HG03280 (cell line): Measurements from ENCODE around the gene RANBP10.
"Not testable (repeated sequence)": the region's sequence is repeated elsewhere in the genome, so short reads cannot be mapped to it uniquely, and the experiment has no call there.

Experiments
- ATAC-seq: cut with Tn5 transposase; IDR thresholded peaks from one replicate; pipeline ENCODE4 v1.9.1; 2021; ENCODE audit warnings: mild to moderate bottlenecking, moderate library complexity; ENCODE audit not compliant: unreplicated experiment

Gene RANBP10

DNA sequence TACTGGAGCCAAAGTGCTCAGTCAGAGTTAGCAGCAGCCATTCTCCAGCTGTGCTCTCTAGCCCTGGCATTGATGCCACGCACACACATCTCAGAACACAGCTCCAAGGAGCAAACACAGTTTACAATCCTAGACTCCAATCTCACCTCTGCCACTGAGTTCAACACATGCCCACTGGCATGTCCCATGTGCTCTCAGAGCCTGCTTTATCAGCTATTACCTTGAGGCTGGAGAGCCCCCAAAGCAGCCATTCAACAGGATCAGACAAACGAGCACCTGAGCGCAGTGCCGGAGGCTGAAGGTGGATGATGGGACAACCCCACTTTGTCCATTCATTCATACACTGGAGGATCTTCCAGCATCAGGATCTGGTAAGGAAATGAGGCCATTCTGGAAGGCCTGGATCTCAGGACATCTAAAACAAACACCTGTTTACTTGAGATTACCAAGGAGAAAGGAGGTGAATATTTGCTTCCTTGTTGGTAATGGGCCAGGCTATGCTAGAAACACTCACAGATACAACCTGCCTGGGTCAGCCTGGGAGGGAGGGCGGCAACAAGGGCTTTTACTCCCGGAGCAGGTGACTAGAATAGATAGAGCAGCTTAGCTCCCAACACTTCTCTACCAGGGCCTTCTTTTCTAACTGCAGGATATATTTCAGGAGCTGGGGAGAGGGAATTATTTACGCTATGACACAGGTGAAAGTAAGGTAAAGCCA lies 25.4 kb downstream of the RANBP10 start:
- no peak for ATAC-seq

DNA sequence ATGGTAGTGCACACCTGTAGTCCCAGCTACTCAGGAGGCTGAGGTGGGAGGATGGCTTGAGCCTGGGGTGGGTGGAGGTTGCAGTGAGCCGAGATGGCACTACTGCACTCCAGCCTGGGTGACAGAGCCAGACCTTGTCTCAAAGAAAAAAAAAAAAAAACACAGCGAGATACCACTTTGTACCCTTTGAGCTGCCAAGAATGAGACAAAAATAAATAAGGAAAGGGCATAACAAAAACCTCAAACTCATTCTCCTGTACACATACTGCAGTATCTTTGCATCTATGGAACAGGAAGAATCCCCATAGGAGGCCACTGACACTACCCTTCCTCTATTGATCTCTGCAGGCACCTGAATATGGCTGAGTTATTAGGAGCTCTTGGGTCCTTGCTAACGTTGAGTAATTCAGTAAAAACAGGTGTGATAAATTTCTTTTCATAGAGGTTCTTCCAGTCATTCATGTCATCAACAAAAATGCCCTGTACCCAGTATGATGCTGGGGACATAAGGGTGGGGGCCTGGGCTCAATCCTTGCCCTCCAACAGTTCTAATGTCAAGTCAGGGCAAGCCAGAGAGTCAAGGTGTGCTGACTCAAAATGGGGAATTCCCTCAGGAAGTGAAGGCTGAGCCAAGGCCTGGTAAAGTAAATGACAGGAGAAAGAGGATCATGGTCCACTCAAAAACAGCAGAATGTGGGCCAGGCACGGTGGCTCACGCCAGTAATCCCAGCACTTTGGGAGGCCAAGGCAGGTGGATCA lies 26.9 kb downstream of the RANBP10 start:
- ATAC-seq: no peak

DNA sequence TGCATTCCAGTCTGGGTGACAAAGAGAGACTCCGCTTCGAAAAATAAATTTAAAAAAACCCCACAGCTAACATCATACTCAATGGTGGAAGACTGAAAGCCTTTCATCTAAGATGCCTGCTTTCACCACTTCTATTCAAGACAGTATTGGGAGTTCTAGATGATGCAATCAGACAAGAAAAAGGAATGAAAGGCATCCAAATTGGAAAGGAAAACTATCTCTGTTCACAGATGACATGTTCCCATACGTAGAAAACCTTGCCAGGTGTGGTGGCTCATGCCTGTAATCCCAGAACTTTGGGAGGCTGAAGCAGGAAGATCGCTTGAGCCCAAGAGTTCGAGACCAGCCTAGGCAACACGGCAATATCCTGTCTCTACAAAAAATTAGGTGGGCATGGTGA lies 31.1 kb downstream of the RANBP10 start:
- ATAC-seq: no peak

DNA sequence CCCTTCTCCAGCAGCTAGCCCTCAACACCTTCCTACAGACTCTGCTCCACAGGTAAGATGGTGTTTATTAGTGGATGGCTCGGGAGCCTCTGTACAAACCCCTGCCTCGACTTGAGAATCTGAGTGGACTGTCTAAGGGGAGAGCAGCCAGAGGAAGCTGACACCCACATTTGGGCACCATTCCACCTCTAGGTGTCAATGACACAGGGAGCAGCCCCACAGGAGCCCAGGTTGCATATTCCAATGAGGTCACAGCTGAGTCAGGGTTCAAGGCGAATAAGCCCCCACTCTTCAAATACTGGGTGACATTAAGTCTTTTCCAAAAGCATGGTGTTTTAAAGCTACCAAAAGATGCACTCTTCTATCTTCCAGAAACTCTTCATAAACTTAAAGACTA lies 31.9 kb downstream of the RANBP10 start:
- no peak for ATAC-seq

DNA sequence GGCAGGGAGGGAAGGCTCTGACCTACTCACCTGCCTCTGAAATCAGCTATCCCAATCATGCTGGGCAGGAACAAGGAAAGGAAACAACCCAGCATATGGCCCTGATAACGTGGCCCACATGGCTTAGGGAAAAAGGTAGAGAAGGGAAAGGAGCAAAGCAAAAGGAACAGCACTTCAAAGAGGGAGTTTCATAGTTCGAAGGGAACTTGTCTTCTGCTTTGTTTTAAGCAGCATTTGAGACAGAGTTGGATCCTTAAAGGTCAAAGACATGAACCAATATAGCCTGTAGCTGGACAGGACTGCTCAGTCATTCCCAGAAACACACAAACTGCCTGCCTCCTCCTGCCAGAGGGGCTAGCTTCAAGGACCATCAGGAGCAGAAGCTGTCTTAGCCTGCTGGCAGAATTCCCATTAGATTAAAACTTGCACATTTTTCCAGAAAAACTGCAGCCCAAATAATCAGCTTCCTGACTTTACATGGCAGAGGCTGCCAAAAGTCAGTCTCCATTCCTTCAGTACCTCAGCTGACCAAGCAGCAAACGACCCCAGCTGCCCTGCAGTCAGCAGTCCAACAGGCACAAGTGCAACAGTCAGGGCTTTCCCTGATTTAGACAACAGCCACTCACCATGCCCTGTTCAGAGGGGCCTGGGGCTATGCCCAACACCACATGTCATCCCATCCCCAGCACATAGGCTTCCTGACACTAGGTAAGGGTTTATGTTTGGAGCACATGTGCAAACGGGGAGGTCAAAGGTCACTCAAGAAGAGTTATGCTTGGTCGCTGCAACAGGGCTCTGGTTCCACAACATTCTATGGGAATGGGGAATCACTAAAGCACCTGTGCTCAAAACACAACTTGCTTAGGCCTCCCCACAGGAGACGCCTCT lies 32.5 kb downstream of the RANBP10 start:
- ATAC-seq: no peak

DNA sequence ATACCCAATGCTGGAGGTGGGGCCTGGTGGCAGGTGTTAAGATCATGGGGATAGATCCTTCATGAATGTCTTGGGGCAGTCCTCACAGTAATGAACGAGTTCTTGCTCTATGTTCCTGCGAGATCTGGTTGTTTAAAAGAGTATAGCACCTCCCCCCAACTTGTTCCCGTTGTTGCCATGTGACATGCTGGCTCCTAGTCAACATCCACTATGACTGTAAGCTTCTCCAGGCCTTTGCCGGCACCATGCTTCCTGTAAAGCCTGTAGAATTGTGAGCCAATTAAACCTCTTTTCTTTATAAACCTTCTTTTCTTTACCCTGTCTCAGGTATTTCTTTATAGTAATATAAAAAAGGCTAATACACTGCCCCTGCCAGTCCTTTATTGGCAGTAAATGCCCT lies 33.3 kb downstream of the RANBP10 start:
- ATAC-seq: no peak

DNA sequence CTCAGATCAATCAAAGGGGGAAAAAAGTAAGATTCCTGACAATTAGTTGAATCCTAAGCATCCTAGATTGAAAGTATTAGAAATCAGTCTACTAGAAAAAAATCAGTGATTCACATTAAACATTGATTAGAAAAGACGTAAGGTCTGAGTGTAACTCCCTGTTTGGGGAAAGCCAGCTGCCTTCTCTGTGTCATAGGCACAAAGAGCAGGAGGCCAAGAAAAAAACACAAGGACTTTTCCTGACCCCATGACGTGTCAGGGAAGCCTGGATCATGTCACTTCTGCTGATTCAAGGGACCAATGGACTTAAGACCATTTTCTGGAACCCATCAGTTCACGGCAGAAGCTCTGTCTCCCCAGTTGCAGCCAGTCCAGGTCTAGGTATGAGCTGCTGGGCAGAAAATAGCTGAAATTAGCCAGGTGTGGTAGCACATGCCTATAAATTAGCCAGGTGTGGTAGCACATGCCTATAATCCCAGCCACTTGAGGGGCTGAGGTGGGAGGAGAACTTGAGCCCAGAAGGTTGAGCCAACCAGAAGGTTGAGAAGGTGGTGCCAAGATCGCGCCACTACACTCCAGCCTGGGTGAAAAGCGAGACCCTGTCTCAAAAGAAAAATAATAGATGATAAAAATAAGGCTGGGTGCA lies 35.9 kb downstream of the RANBP10 start:
- no peak for ATAC-seq

DNA sequence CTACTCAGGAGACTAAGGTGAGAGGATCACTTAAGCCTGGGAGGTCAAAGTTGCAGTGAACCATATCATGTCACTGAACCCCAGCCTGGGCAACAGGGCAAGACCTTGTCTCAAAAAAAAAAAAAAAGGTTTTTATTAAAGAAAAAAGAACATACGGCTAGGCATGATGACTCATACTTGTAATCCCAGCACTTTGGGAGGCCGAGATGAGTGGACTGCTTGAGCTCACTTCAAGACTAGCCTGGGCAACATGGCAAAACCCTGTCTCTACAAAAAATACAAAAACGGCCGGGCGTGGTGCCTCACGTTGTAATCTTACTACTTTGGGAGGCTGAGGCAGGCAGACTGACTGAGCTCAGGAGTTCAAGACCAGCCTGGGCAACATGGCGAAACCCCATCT lies 38.4 kb downstream of the RANBP10 start:
- no peak for ATAC-seq

DNA sequence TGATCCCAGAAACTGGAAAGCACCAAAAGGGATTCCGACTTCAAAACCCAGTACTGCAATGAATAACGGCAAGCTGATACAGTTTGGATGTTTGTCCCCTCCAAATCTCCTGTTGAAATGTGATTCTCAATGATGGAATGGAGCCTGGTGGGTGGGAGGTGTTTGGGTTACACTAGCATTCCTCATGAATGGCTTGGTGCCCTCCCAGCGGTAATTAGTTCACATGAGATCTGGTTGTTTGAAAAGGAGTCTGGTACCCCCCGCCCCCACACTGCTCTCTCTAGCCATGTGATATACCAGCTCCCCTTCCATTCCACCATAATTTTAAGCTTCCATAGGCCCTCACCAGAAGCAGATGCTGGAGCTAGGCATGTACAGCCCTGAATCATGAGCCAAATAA lies 40.1 kb downstream of the RANBP10 start:
- no peak for ATAC-seq

DNA sequence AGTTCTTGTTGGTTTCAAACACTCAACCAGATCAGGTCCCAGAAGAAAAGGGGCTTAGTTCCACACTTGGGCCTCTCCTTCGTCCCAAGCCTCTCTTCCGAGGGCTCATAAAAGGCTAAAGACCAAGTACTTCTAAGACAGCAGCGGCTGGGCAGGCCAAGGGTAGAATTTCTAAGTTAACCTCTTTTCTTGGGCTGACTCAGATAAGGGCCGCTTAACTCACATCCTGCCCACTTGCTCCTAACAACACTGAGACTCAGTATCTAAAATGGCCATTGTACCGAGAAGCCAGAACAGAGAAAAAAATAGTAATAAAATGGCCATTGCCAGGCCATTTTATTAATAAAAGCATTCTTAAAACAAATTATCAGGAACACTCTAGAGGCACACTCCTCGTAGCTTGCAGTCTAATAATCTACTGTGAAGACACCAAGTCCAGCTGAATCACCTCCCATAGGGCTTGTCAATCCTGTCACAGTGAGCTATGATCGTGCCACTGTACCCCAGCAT lies 42.1 kb downstream of the RANBP10 start:
- ATAC-seq: no peak

DNA sequence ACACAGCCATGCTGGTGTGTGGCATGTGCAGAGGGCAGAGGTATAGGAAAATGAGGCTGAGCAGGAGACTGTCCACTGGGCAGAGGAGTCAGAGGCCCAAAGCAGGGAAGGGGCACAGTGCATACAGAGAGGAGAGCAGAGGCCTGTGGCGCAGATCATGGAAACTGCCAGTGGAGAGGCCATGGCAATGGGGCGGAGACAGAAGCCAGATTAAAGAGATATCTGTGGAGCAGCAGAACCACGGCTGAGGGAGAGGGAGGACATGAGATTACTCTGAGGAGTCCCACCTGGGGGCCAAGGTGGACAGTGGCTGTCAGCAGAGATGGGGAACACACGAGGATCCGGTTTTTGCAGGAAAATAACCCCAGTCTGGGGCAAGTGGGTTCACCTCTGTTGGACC lies 43.3 kb downstream of the RANBP10 start:
- no peak for ATAC-seq

DNA sequence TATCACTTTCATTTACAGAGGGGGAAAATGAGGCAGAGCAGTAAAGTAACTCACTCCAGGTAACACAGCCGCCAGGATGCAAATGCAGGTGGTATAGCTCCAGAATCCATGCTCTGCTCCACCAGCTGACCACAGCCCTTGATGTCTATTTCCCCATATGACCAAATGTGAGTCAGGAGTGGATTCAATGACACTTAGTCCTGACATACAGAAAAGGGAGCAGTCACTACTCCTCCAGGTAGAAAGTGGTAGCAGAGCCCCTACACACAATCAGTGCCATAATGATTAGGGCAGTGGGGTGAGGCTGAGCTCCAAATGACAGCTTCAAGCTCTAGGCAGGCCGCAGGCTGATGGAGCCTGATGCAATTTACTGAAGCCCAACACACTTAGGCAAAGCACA lies 44.0 kb downstream of the RANBP10 start:
- ATAC-seq: no peak

DNA sequence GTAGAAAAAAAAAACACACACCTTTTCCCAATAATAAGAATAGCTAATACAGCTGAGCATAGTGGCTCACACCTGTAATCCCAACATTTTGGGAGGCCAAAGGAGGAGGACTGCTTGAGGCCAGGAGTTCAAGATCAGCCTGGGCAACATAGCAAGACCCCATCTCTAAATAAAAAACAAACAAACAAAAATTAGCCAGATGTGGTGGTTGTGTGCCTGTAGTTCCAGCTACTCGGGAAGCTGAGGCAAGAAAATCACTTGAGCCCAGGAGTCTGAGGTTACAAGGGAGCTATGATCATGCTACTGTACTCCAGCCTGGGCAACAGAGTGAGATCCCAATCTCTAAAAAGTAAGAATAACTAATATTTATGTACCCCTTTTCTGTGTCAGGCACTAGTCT lies 44.4 kb downstream of the RANBP10 start:
- ATAC-seq: no peak

DNA sequence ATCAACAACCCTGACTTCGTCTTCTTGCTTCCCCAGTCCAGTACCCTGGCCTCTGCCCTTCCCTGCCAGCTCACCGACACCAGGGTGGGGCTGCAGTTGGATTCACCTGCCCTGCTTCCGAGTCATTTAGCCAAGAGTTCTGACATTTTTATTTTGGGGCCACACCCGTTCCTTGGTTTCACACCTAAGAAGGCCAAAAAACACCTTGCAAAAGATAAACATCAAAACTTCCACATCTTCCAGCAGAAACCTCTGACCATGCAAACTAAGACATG lies 45.5 kb downstream of the RANBP10 start:
- no peak for ATAC-seq

DNA sequence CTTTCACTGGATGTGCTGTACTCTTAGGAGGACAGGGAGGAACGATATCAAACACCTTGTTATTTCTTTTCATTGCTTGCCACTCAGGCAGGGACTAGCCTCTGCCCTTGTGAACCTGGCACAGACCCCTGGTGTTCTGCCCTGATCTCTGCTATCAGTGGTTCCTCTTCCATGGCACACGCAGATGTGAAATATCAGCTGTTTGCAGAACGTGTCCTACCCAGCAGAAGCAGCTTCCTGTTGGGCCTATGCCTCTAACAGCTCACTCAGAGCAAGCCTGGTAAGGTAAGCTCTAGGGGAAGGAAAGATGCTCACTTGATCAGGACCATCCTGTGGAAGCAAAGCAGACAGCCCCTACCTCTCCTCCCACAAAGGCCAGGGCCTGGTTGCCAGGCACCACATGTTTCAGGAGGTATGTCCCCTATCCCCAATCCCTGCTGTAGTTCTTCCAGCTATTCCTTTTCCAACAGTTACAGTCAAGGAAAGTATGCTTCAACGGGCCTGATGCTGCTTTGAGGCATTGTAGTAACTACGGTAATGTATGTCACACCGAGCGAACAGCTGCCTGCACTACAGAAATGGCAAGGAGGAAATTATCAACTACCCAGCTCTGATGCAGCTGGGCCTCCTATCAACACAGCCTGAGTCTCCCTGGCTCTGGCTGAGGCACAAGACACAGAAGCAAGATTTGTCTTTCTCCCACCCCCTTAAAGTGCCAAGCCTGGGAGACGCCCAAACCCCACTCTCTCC lies 46.0 kb downstream of the RANBP10 start:
- ATAC-seq: no peak

DNA sequence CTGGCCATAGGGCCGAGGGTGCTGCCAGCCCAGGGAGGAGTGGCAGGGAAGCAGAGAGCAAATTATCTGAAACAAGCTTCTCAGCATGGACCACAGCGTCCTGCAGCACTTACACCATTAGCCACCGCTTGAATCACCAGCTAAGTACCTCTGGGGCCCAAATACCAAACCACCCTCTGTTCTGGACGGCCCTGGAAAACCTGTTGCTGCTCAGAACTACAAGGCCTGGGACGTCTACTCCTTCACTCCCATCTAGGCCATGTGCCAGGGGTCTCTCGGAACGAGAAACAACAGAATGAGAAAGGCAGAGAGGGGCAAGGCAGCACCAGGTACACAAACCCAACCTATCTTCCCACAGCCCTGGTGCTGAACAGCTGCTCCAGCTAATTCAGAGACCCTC lies 47.4 kb downstream of the RANBP10 start:
- no peak for ATAC-seq

DNA sequence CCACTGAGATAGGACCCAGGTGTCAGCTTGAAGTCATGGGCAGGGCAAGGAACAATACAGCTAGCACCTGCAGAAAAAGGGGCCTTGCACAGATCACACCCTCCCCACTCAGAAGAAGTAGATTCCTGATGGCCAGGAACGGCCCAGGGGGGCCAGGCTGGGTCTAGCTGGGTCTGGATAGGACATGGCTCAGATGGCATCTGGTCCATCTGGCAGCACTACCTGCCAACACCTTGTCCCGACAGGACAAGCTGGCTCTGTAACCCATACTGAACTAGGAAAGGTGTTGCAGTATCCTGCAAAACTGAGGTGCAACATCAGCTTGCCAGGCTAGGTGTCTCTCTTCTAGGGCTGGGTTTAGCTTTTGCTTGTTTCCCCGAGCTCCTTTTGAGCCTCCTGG lies 48.4 kb downstream of the RANBP10 start:
- no peak for ATAC-seq

DNA sequence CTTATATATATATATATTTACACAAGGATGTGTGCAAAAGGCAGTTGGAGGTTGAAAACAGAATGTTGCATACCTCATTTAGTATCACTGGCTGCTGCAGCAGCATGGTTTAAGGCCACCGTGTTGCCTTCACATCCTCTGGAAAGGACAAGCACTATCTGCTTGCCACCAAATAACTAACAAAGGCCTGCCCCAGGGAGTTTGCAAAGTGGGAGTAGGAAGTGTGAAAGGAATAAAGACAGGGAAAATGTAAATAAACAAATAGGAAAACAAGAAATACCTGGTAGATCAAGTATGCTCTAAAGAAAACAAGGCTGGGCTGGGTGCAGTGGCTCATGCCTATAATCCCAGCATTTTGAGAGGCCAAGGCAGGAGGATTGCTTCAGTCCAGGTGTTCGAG lies 53.7 kb downstream of the RANBP10 start:
- ATAC-seq: no peak

DNA sequence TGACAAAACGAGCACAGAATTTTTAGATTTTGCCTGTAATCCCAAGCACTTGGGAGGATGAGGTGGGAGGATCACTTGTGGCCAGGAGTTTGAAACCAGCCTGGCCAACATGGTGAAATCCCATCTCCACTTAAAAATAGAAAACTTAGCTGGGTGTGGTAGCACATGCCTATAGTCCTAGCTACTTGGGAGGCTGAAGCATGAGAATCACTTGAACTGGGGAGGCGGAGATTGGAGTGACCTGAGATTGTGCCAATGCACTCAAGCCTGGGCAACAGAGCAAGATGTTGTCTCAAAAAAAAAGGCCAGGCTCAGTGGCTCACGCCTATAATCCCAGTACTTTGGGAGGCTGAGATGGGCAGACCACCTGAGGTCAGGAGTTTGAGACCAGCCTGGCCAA lies 55.0 kb downstream of the RANBP10 start:
- not testable (repeated sequence) for ATAC-seq

DNA sequence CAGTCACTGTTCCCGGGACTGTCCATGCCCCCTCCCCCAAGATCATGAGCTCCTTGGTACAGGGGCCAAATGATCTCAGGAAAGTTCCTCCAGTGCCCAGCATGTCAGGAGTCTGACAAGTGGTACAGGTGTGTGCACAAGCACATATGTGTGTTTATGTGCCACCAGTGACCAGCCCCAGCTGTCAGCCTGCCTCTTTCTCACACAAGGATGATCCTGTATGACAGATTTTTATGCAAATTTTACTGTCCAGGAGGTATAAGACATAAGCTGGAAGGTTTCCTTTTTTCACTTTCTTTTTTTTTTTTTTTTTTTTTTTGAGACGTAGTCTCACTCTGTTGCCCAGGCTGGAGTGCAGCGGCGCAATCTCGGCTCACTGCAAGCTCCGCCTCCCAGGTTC lies 55.9 kb downstream of the RANBP10 start:
- ATAC-seq: no peak
